Right lung (tissue), 5 donors: ENCODE results near the gene TMEM45B. TPM values are rescaled to one million over a fixed set of nuclear protein-coding genes. Genes with fewer than 3 reads are reported as not detected.

Experiments used
- polyA plus RNA-seq, 5 donors: library from polyadenylated mRNA; unstranded; fragments of 120-200 nt; gene quantifications; one replicate each; pipeline versions ENCODE4 v1.2.1 to v1.2.3, GENCODE V29; 2013; ENCODE audit warnings: inconsistent platforms in 1 of 5, low replicate concordance in 1 of 5; ENCODE audit not compliant: insufficient read length in 5 of 5, insufficient read depth in 1 of 5

The TMEM45B gene
- polyA plus RNA-seq, 5 donors, result 1.5 to 3.6 (median 2.9) TPM

Other genes with a start within 250 kb of the TMEM45B start
- gene NFRKB, start 79.7 kb downstream of the TMEM45B start, polyA plus RNA-seq, result 10 to 100 TPM; 38.1 to 49.0 (median 39.4) TPM
- 10 to 100 TPM in 2 of 5 donors, 1 to 10 TPM in 3; 7.9 to 13.5 (median 9.5) TPM for gene PRDM10, start 187.0 kb downstream of the TMEM45B start, polyA plus RNA-seq